Endothelial cell (in vitro differentiated cells): ENCODE data around the gene LHX4. TPM values are rescaled to one million over a fixed set of nuclear protein-coding genes. Genes with fewer than 3 reads are reported as not detected.

ENCODE experiments used
- DNase-seq: peaks from one replicate; pipeline ENCODE4 v3.0.0; 2021; ENCODE audit warnings: low spot score
- H3K27ac Mint-ChIP-seq: one replicate; pipeline ENCODE4 v1.8.0; 2021; ENCODE audit warnings: mixed read lengths, inconsistent platforms; ENCODE audit not compliant: unreplicated experiment
- H3K27me3 Mint-ChIP-seq: one replicate; pipeline ENCODE4 v1.8.0; 2021; ENCODE audit warnings: mild to moderate bottlenecking, moderate library complexity, mixed read lengths, inconsistent platforms; ENCODE audit not compliant: unreplicated experiment
- H3K36me3 Mint-ChIP-seq: one replicate; pipeline ENCODE4 v1.8.0; 2021; ENCODE audit warnings: mild to moderate bottlenecking, low read depth, mixed read lengths, inconsistent platforms; ENCODE audit not compliant: unreplicated experiment
- H3K4me1 Mint-ChIP-seq: one replicate; pipeline ENCODE4 v1.8.0; 2021; ENCODE audit warnings: mild to moderate bottlenecking, mixed read lengths, inconsistent platforms; ENCODE audit not compliant: unreplicated experiment
- H3K4me3 Mint-ChIP-seq: one replicate; pipeline ENCODE4 v1.8.0; 2021; ENCODE audit warnings: mild to moderate bottlenecking, mixed read lengths, inconsistent platforms; ENCODE audit not compliant: unreplicated experiment
- H3K9me3 Mint-ChIP-seq: one replicate; pipeline ENCODE4 v1.8.0; 2021; ENCODE audit warnings: mixed read lengths, inconsistent platforms; ENCODE audit not compliant: unreplicated experiment
- total RNA-seq: library from RNA; stranded (reverse); fragmentation: NEBNext Ultra II Directional; extraction: Animal tissue kit (Norgen Biotek cat#: 25700); gene quantifications from one replicate; pipeline ENCODE4 v1.2.1, GENCODE V29; 2021; ENCODE audit not compliant: unreplicated experiment
- TF ChIP-seq, protein P1 (sequence below): fragments of 200-600 bp; sonication (generic); IDR thresholded peaks from one replicate; pipeline ENCODE4 v1.5.0; 2021; ENCODE audit warnings: antibody characterized with exemption; ENCODE audit not compliant: unreplicated experiment

Gene LHX4
- total RNA-seq, 1 donor from 2014 or later, result 1.5 TPM

DNA sequence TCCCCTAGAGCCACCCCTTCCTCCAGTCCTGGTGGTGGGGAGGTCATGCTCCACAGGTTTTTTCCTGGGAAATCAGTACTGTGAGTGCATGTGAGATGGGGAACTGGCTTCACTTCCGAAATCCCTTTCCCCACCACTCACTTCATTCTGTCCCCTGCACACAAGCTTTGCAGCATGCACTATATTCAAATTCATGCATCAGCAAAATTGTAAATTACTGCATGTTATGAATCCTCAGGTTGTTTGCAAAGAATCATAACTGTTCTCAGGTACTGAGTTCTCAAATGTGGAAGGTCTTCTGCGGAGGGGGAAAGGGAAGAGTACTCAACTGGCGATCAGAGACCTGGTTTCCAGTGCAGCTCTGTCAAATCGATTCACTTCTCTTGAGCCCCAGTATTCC lies 42.3 kb downstream of the LHX4 start:
- no peak overlapping the region for H3K4me3 Mint-ChIP-seq

DNA sequence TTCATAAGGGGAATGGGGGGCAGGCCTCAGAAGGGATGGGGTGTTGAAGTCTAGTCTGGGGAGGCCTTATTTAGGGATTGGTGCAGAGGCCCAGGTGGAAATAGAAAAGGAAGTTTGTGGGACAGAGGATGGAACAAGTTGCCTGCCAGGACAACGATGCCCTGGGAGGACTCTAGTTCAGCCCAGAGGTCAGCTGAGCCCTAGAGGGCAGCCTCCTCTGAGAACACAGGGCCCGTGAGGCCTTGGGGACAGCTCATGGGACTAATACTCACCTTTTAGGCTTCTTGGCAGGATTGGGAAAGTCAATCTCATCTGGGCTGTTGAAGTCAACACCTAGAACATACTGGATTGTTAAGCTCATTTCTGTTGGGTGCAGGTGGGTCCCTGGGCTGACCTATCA lies 43.0 kb downstream of the LHX4 start:
- TF ChIP-seq, protein P1, sequence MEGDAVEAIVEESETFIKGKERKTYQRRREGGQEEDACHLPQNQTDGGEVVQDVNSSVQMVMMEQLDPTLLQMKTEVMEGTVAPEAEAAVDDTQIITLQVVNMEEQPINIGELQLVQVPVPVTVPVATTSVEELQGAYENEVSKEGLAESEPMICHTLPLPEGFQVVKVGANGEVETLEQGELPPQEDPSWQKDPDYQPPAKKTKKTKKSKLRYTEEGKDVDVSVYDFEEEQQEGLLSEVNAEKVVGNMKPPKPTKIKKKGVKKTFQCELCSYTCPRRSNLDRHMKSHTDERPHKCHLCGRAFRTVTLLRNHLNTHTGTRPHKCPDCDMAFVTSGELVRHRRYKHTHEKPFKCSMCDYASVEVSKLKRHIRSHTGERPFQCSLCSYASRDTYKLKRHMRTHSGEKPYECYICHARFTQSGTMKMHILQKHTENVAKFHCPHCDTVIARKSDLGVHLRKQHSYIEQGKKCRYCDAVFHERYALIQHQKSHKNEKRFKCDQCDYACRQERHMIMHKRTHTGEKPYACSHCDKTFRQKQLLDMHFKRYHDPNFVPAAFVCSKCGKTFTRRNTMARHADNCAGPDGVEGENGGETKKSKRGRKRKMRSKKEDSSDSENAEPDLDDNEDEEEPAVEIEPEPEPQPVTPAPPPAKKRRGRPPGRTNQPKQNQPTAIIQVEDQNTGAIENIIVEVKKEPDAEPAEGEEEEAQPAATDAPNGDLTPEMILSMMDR, result no peak
- no peak overlapping the region for H3K27ac Mint-ChIP-seq
- no peaks in the 10 kb centered on the region for H3K9me3 Mint-ChIP-seq
- DNase-seq, result no peak
- peaks cover 6% of the 10 kb centered on the region for H3K27me3 Mint-ChIP-seq
- H3K4me1 Mint-ChIP-seq, result peaks cover 10% of the 10 kb centered on the region
- H3K36me3 Mint-ChIP-seq, result peaks cover 15% of the 10 kb centered on the region
- H3K4me3 Mint-ChIP-seq, result no peak overlapping the region

More for the DNA sequence above, 42.3 kb downstream of the LHX4 start:
- no peak for DNase-seq
- H3K4me1 Mint-ChIP-seq, result peaks cover 6% of the 10 kb centered on the region
- no peak overlapping the region for H3K27ac Mint-ChIP-seq
- no peaks in the 10 kb centered on the region for H3K9me3 Mint-ChIP-seq
- TF ChIP-seq, protein P1, result no peak
- peaks cover 9% of the 10 kb centered on the region for H3K27me3 Mint-ChIP-seq
- H3K36me3 Mint-ChIP-seq, result peaks cover 10% of the 10 kb centered on the region

DNA sequence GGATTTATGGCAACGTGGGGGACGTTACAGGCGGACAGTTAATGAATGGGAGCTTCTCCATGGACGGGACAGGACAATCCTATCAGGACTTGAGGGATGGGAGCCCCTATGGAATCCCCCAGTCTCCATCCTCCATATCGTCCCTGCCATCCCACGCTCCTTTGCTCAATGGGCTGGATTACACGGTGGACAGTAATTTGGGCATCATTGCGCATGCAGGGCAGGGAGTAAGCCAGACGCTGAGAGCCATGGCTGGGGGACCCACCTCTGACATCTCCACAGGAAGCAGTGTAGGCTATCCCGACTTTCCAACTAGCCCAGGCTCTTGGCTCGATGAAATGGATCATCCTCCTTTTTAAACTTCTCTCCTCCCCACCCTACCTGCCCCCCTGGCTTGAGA lies 44.2 kb downstream of the LHX4 start:
- peaks cover 4% of the 10 kb centered on the region for H3K4me1 Mint-ChIP-seq
- H3K27me3 Mint-ChIP-seq, result peaks cover 6% of the 10 kb centered on the region
- no peak overlapping the region for H3K4me3 Mint-ChIP-seq
- DNase-seq, result no peak
- H3K9me3 Mint-ChIP-seq, result no peaks in the 10 kb centered on the region
- H3K27ac Mint-ChIP-seq, result no peak overlapping the region
- TF ChIP-seq, protein P1, result no peak
- peaks cover 15% of the 10 kb centered on the region for H3K36me3 Mint-ChIP-seq

DNA sequence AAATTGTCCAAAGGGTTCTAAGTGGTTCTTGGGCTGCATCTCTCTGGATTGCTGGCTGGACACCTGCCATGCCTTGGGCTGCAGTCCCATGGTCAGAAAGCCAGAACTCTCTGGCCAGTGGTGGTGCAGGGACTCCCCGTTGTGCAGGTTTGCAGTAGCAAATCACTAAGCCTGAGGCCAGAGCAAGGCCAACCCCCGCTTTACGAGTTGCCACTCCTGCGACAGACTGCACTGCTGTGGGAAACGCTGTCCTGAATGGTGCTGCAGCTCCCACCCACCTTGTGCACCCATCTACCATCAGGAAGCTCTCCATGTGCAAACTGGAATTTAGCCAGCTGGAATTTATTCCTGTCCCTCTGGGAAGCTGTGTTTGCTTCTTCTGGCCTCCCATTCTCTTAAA lies 45.7 kb downstream of the LHX4 start:
- Mint-ChIP-seq H3K27ac (no peak overlapping the region), H3K4me3 (no peak overlapping the region), H3K9me3 (no peaks in the 10 kb centered on the region), H3K27me3 (peaks cover 8% of the 10 kb centered on the region), H3K4me1 (peaks cover 4% of the 10 kb centered on the region), H3K36me3 (peaks cover 14% of the 10 kb centered on the region)
- TF ChIP-seq, protein P1, result no peak
- no peak for DNase-seq

DNA sequence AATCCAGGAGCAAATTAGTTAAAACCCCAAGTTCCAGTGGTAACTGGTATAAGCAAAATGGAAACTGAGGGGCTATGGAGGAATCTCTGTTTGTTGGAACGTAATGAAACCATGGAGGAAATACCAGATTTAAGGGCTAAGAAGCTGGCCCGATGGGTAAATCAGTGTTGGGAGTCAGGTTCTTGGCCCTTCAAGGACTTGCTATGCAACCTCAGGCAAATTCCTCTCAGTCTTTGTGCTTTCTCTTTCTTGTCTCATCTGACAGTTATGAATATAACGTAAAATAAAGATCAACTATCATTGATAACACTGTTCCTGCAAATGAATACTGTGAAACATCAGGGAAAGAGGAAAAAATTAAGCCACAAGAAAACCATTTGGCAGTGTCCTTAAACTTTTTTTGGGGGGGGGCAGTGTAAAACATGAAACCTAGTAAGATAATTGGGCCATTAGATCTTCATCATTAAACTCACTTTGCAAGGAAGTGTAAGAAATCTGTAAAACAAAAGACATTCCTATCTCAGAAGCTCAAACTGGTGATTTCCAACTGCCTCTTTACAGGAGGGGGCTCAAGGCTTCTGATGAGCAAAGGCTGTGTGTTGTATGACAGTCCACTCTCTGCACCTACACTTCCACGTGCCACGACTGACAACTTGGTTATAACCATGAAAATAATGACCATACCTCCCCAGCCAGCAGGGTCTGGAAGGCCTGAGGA lies 47.6 kb downstream of the LHX4 start:
- Mint-ChIP-seq H3K36me3 (peaks cover 10% of the 10 kb centered on the region), H3K27ac (no peak overlapping the region), H3K9me3 (no peaks in the 10 kb centered on the region), H3K27me3 (peaks cover 2% of the 10 kb centered on the region), H3K4me3 (no peak overlapping the region), H3K4me1 (peaks cover 4% of the 10 kb centered on the region)
- DNase-seq, result no peak
- TF ChIP-seq, protein P1, result no peak
